Measurements from ENCODE around the gene OR9G1. TPM values are rescaled to one million over a fixed set of nuclear protein-coding genes. Genes with fewer than 3 reads are reported as not detected.

OR9G1 gene, protein sequence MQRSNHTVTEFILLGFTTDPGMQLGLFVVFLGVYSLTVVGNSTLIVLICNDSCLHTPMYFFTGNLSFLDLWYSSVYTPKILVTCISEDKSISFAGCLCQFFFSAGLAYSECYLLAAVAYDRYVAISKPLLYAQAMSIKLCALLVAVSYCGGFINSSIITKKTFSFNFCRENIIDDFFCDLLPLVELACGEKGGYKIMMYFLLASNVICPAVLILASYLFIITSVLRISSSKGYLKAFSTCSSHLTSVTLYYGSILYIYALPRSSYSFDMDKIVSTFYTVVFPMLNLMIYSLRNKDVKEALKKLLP
- total RNA-seq (2011; cell fraction: chromatin; rRNA removed; ENCODE audit: low replicate concordance), result not detected in 2 replicates
- not detected in 2 replicates for total RNA-seq (2011; cell fraction: nucleolus; rRNA removed)
- total RNA-seq (2011; cell fraction: nucleoplasm; rRNA removed), result not detected in 2 replicates
- total RNA-seq (2014; rRNA removed), result not detected in 2 replicates
- total RNA-seq (2014; rRNA removed; fragmentation: Illumina TruSeq; extraction: Trizol), result not detected in 2 replicates
- total RNA-seq (2015; rRNA removed; fragmentation: Illumina TruSeq; extraction: Trizol), result not detected in 2 replicates
- total RNA-seq (2021), result not detected in 2 replicates
- polyA plus RNA-seq (2011; rRNA removed), result not detected in 2 replicates
- polyA plus RNA-seq (2011; cell fraction: cytosol; rRNA removed), result not detected in 2 replicates
- not detected in 2 replicates for polyA plus RNA-seq (2011; cell fraction: nucleus; rRNA removed)
- not detected in 2 replicates for polyA plus RNA-seq (2012)
- not detected in 2 replicates for polyA plus RNA-seq (2014; fragmentation: Illumina TruSeq; extraction: Trizol)
- polyA plus RNA-seq (2014; fragmentation: Nextera tagmentation; extraction: Ambion mirVana), result not detected
- not detected in 2 replicates for polyA plus RNA-seq (2014; rRNA removed)
- not detected in 2 replicates for polyA minus RNA-seq (2011; rRNA and poly(A)+ RNA removed)
- not detected in 2 replicates for polyA minus RNA-seq (2011; cell fraction: cytosol; rRNA and poly(A)+ RNA removed)
- polyA minus RNA-seq (2011; cell fraction: nucleus; rRNA and poly(A)+ RNA removed), result not detected in 2 replicates
- not detected for Bru-seq, nascent RNA
- BruChase-seq, experiment 1, labeled RNA remaining after a 2-hour chase, result not detected
- not detected for BruChase-seq, experiment 2, labeled RNA remaining after a 6-hour chase
- long read RNA-seq, experiment 1, result 0 reads
- long read RNA-seq, experiment 2, result 0 reads
- long read RNA-seq, experiment 3, result 0 reads

DNA sequence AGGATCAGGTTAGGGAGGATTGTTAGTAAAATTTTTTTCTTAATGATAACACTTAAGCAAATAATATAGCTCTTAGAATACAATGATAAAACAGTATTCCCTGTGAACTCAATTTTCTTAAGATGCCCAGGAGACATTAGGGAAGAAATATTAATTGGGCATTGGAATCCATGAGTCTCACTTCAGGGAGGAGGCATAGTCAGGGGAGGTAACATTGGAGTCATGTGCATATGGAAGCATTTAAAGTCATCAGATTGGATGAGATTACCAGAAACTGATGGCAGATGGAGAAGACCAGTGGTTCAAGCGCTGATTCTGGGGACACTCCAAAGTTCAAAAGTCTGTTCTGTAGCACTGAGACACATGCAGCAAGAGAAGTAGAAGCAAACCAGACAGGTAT lies at the start of gene OR9G1:
Gene OR9G1, plus strand, starts transcription at position 301 of the 400 bp plus-strand sequence. CDS start 1,293 bp downstream, outside the sequence.
- H4K20me1 ChIP-seq (replicated peaks; ENCODE audit: control insufficient read depth, insufficient read depth, low read length), result no peaks in the 10 kb centered on the region
- FAIRE-seq (no peak), DNase-seq (ENCODE audit: extremely low read depth in 1 of 4, low spot score in 3 of 4) (no peak), ATAC-seq (no peak)
- WGBS (ENCODE audit: insufficient coverage, low coverage, missing lambda C conversion rate), result 0% methylated on average over 1 of the region's 1 CpG
- intact Hi-C loops (cut with micrococcal nuclease) (no loop called here), in situ Hi-C loops (cut with MboI) (no loop called here)
- H3K27ac ChIP-seq (ENCODE audit: extremely low read depth, low read depth, low read length), result no peak within 1 kb of the TSS
- ChIA-PET POLR2A (no interaction called here), CTCF (ENCODE audit: low intra/inter-chr PET ratio) (no interaction called here)
- no peak within 1 kb of the TSS for H3K4me3 ChIP-seq
- no peak within 1 kb of the TSS for H3K9ac ChIP-seq (ENCODE audit: insufficient read depth in 1 of 2, low read depth in 2 of 2, low read length in 2 of 2)
- H3K9me3 ChIP-seq (replicated peaks; ENCODE audit: control insufficient read depth, insufficient read depth, low read depth, low read length), result 0 out of 2 replicates have a peak, but pooled peaks cover 2% of the 10 kb centered on the region
- H3K79me2 ChIP-seq (ENCODE audit: control insufficient read depth, insufficient read depth, low read length), result no peaks in the 10 kb centered on the region
- H3K27me3 ChIP-seq (ENCODE audit: control insufficient read depth in 2 of 2, insufficient read depth in 2 of 2, low read length in 2 of 2), result no peaks in the 10 kb centered on the region
- H2AFZ ChIP-seq (ENCODE audit: low read depth, low read length), result no peak within 1 kb of the TSS
- H3K9me1 ChIP-seq (ENCODE audit: control insufficient read depth, insufficient read depth, low read length), result no peaks in the 10 kb centered on the region
- H3K36me3 ChIP-seq (ENCODE audit: control insufficient read depth, insufficient read depth, low read length), result no peaks in the 10 kb centered on the region
- H3K4me1 ChIP-seq (replicated peaks in 1 of 2; ENCODE audit: control insufficient read depth in 2 of 2, insufficient read depth in 2 of 2, low read length in 2 of 2), result no peaks in the 10 kb centered on the region
- no peak within 1 kb of the TSS for H3K4me2 ChIP-seq (ENCODE audit: insufficient read depth, low read length)
- BruUV-seq (replicated peaks), result no TSS peak
- TF ChIP-seq, protein P1, sequence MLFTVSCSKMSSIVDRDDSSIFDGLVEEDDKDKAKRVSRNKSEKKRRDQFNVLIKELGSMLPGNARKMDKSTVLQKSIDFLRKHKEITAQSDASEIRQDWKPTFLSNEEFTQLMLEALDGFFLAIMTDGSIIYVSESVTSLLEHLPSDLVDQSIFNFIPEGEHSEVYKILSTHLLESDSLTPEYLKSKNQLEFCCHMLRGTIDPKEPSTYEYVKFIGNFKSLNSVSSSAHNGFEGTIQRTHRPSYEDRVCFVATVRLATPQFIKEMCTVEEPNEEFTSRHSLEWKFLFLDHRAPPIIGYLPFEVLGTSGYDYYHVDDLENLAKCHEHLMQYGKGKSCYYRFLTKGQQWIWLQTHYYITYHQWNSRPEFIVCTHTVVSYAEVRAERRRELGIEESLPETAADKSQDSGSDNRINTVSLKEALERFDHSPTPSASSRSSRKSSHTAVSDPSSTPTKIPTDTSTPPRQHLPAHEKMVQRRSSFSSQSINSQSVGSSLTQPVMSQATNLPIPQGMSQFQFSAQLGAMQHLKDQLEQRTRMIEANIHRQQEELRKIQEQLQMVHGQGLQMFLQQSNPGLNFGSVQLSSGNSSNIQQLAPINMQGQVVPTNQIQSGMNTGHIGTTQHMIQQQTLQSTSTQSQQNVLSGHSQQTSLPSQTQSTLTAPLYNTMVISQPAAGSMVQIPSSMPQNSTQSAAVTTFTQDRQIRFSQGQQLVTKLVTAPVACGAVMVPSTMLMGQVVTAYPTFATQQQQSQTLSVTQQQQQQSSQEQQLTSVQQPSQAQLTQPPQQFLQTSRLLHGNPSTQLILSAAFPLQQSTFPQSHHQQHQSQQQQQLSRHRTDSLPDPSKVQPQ (CRISPR knock-in tag; IDR thresholded peaks at IDR 0.05; ENCODE audit: borderline replicate concordance), result no peak
- TF ChIP-seq EHMT2 (IDR thresholded peaks at IDR 0.05) (no peak), TRIM24 (IDR thresholded peaks at IDR 0.05) (no peak), ZNF23 (CRISPR knock-in tag; IDR thresholded peaks at IDR 0.05) (no peak), GABPB2 (CRISPR knock-in tag; conservative IDR thresholded peaks at IDR 0.05) (no peak), ZFP1 (CRISPR knock-in tag; IDR thresholded peaks at IDR 0.05) (no peak), SRF (CRISPR knock-in tag; IDR thresholded peaks at IDR 0.05) (no peak), NR2F6 (CRISPR knock-in tag; IDR thresholded peaks at IDR 0.05) (no peak)
- TF ChIP-seq, protein P2, sequence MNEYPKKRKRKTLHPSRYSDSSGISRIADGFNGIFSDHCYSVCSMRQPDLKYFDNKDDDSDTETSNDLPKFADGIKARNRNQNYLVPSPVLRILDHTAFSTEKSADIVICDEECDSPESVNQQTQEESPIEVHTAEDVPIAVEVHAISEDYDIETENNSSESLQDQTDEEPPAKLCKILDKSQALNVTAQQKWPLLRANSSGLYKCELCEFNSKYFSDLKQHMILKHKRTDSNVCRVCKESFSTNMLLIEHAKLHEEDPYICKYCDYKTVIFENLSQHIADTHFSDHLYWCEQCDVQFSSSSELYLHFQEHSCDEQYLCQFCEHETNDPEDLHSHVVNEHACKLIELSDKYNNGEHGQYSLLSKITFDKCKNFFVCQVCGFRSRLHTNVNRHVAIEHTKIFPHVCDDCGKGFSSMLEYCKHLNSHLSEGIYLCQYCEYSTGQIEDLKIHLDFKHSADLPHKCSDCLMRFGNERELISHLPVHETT (CRISPR knock-in tag; conservative IDR thresholded peaks at IDR 0.05 in 1 of 2, IDR thresholded peaks at IDR 0.05 in 1 of 2), result no peak
- TF ChIP-seq, protein P3, sequence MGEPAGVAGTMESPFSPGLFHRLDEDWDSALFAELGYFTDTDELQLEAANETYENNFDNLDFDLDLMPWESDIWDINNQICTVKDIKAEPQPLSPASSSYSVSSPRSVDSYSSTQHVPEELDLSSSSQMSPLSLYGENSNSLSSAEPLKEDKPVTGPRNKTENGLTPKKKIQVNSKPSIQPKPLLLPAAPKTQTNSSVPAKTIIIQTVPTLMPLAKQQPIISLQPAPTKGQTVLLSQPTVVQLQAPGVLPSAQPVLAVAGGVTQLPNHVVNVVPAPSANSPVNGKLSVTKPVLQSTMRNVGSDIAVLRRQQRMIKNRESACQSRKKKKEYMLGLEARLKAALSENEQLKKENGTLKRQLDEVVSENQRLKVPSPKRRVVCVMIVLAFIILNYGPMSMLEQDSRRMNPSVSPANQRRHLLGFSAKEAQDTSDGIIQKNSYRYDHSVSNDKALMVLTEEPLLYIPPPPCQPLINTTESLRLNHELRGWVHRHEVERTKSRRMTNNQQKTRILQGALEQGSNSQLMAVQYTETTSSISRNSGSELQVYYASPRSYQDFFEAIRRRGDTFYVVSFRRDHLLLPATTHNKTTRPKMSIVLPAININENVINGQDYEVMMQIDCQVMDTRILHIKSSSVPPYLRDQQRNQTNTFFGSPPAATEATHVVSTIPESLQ (CRISPR knock-in tag; IDR thresholded peaks at IDR 0.05), result no peak

All from K562 (cell line).